ENCODE results near the gene CFAP92.

CFAP92 gene

GRCh38 chr3:128903501-128903900, 90.4 kb downstream of the CFAP92 start:
- TF ChIP-seq TAF1 (IDR thresholded peaks at IDR 0.05; ENCODE audit: borderline replicate concordance, insufficient read depth, low read length) = no peak
- no peak for TF ChIP-seq POLR2AphosphoS5 (IDR thresholded peaks at IDR 0.05; ENCODE audit: low read depth, low read length)
- TF ChIP-seq REST (IDR thresholded peaks at IDR 0.05; ENCODE audit: insufficient read depth in 1 of 2, low read depth in 2 of 2, low read length in 2 of 2) = no peak
- TF ChIP-seq FOXP2 (optimal IDR thresholded peaks at IDR 0.05; ENCODE audit: borderline replicate concordance, extremely low read depth, extremely low read length, insufficient read depth) = no peak
- no peak for TF ChIP-seq SIN3A (IDR thresholded peaks at IDR 0.05; ENCODE audit: borderline replicate concordance, insufficient read depth, low read length)

DNA sequence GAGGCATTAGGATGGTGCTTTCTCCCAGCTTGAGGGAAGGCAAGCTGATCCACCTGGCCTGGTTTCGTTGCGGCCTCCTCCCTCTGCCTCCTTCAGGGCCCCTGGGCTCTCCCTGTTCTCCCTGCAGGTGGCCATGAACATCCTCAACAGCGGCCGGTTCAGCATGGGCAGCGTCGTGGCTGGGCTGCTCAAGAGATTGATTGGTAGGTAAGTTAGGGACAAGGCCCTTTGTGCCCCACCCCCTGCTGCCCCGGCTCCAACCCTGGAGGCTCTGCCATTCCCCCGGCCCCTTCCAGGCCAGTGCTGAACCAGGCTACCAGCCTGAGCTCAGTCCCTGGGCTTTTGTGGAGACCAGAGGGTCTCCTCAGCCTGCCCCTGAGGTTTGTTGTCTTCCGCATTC, 91.5 kb downstream of the CFAP92 start:
- no peak for TF ChIP-seq TAF1 (IDR thresholded peaks at IDR 0.05; ENCODE audit: borderline replicate concordance, insufficient read depth, low read length)
- no peak for TF ChIP-seq SIN3A (IDR thresholded peaks at IDR 0.05; ENCODE audit: borderline replicate concordance, insufficient read depth, low read length)
- no peak for TF ChIP-seq FOXP2 (optimal IDR thresholded peaks at IDR 0.05; ENCODE audit: borderline replicate concordance, extremely low read depth, extremely low read length, insufficient read depth)
- TF ChIP-seq POLR2AphosphoS5 (IDR thresholded peaks at IDR 0.05; ENCODE audit: low read depth, low read length) = no peak
- TF ChIP-seq REST (IDR thresholded peaks at IDR 0.05; ENCODE audit: insufficient read depth in 1 of 2, low read depth in 2 of 2, low read length in 2 of 2) = no peak

- TF ChIP-seq FOXP2 (optimal IDR thresholded peaks at IDR 0.05; ENCODE audit: borderline replicate concordance, extremely low read depth, extremely low read length, insufficient read depth) = no peak
- no peak for TF ChIP-seq SIN3A (IDR thresholded peaks at IDR 0.05; ENCODE audit: borderline replicate concordance, insufficient read depth, low read length)
- TF ChIP-seq POLR2AphosphoS5 (IDR thresholded peaks at IDR 0.05; ENCODE audit: low read depth, low read length) = no peak
- TF ChIP-seq TAF1 (IDR thresholded peaks at IDR 0.05; ENCODE audit: borderline replicate concordance, insufficient read depth, low read length) = no peak
- TF ChIP-seq REST (IDR thresholded peaks at IDR 0.05; ENCODE audit: insufficient read depth in 1 of 2, low read depth in 2 of 2, low read length in 2 of 2) = no peak
These were observed 97.8 kb downstream of the CFAP92 start for GRCh38 chr3:128895843-128896697.

GRCh38 chr3:128889139-128889894, 104.6 kb downstream of the CFAP92 start:
- TF ChIP-seq TAF1 (IDR thresholded peaks at IDR 0.05; ENCODE audit: borderline replicate concordance, insufficient read depth, low read length) (no peak), SIN3A (IDR thresholded peaks at IDR 0.05; ENCODE audit: borderline replicate concordance, insufficient read depth, low read length) (no peak), POLR2AphosphoS5 (IDR thresholded peaks at IDR 0.05; ENCODE audit: low read depth, low read length) (no peak), FOXP2 (optimal IDR thresholded peaks at IDR 0.05; ENCODE audit: borderline replicate concordance, extremely low read depth, extremely low read length, insufficient read depth) (no peak), REST (IDR thresholded peaks at IDR 0.05; ENCODE audit: insufficient read depth in 1 of 2, low read depth in 2 of 2, low read length in 2 of 2) (no peak)

All from PFSK-1 (cell line).